ENCODE results near the gene U2AF1L4.

GRCh38 chr19:35723671-35724070 lies 21.5 kb downstream of the U2AF1L4 start:
- TF ChIP-seq ZNF549 (tag by site-specific recombination; IDR thresholded peaks at IDR 0.05): no peak
- TF ChIP-seq ZNF302 (tag by site-specific recombination; IDR thresholded peaks at IDR 0.05; ENCODE audit: low read depth): no peak
- TF ChIP-seq REST (tag by site-specific recombination; IDR thresholded peaks at IDR 0.05): no peak
- no peak for TF ChIP-seq CTCF (tag by site-specific recombination; IDR thresholded peaks at IDR 0.05)
- no peak for TF ChIP-seq ZBTB7A (tag by site-specific recombination; IDR thresholded peaks at IDR 0.05; ENCODE audit: low read depth)

All from HEK293 (cell line).